OCI-LY3 (cell line): Measurements from ENCODE around the gene NR2C2AP.

Source experiments
- CTCF ChIP-seq: fragments of 200-600, 300-600 bp; sonication (generic); IDR thresholded peaks from 2 replicates; pipeline ENCODE4 v1.5.1; 2014; ENCODE audit warnings: antibody characterized with exemption, low read length, low read depth
- EZH2phosphoT487 ChIP-seq: fragments of 200-600 bp; shearing (Covaris generic); IDR thresholded peaks from 2 replicates; pipeline ENCODE4 v1.6.1; 2018; ENCODE audit warnings: antibody characterized with exemption, mixed run types, low read depth

GRCh38 chr19:19214892-19215291 is 11.7 kb upstream of the NR2C2AP start:
- TF ChIP-seq EZH2phosphoT487 (no peak), CTCF (no peak)
